Duodenal mucosa (tissue), 2 donors: ENCODE results near the gene MYLK.

ENCODE experiments used
- H3K27ac ChIP-seq: one replicate; pipeline ENCODE4 v1.7.0; 2013; ENCODE audit warnings: low read depth, low read length
- H3K27me3 ChIP-seq, 2 donors: one replicate each; pipeline ENCODE4 v1.7.0; 2013; ENCODE audit warnings: low read length in 2 of 2, control low read depth in 1 of 2; ENCODE audit not compliant: insufficient read depth in 2 of 2, control insufficient read depth in 1 of 2
- H3K36me3 ChIP-seq, 2 donors: one replicate each; pipeline ENCODE4 v1.7.0; 2013; ENCODE audit warnings: low read length in 2 of 2, control low read depth in 1 of 2; ENCODE audit not compliant: insufficient read depth in 2 of 2, control insufficient read depth in 1 of 2
- H3K4me1 ChIP-seq, 2 donors: one replicate each; pipeline ENCODE4 v1.7.0; 2013; ENCODE audit warnings: low read length in 2 of 2, control low read depth in 1 of 2; ENCODE audit not compliant: insufficient read depth in 2 of 2, control insufficient read depth in 1 of 2
- H3K4me3 ChIP-seq, 2 donors: one replicate each; pipeline ENCODE4 v1.7.0; 2013; ENCODE audit warnings: low read length in 2 of 2, low read depth in 1 of 2
- H3K9ac ChIP-seq, 2 donors: one replicate each; pipeline ENCODE4 v1.7.0; 2013; ENCODE audit warnings: low read length in 2 of 2, low read depth in 1 of 2
- H3K9me3 ChIP-seq, 2 donors: one replicate each; pipeline ENCODE4 v1.7.0; 2013; ENCODE audit warnings: low read length in 2 of 2, control low read depth in 1 of 2; ENCODE audit not compliant: control insufficient read depth in 1 of 2

MYLK gene

DNA sequence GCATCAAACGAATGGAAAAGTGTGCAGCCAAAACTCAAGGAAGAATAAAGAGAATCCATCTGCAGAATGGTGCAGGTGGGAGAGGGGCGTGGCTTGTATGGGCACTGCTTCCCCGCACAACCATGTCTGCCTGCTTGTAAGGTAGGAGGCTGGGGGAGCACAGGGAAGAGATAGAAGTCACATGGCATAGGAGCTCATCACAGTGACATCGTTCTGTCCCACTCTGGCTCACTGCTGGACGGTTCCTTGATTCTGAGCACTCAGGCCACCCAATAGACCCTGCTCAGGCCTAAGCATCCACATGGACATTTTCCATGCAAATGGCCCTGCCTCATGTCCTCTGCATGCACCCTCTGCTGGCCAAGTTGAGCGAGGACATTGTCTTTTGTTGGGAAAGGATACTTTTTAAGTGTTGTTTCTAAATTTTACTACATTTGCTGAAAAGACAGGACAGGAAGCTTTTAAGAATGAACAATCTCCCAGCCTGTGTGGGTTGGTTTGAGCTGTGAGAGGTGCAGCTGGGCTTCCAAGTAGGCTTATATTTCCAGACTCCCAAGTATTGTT lies 3.1 kb downstream of the MYLK start:
- H3K9me3 ChIP-seq = no peaks in the 10 kb centered on the region
- no peak overlapping the region for H3K4me3 ChIP-seq
- no peak overlapping the region for H3K27ac ChIP-seq
- H3K4me1 ChIP-seq = peaks cover 0 to 10% of the 10 kb centered on the region in 2 donors
- H3K9ac ChIP-seq = no peak overlapping the region
- no peaks in the 10 kb centered on the region for H3K36me3 ChIP-seq
- H3K27me3 ChIP-seq = peaks cover 8 to 19% of the 10 kb centered on the region in 2 donors

DNA sequence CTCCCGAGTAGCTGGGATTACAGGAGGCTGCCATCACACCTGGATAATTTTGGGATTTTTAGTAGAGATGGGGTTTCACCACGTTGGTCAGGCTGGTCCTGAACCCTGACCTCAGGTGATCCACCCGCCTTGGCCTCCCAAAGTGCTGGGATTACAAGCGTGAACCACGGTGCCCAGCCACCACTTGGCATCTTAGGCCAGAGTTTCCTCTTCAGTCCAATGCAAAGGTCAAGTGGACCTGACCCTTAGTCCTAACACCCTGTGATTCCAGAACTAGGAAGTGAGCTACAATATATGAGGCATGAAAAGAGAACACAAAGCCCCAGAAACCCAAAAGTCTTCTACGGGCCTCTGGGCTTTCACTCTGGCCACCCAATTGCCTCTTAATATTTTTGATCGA lies 5.3 kb downstream of the MYLK start:
- Histone ChIP-seq H3K4me1 (peaks cover 0 to 6% of the 10 kb centered on the region in 2 donors), H3K9me3 (no peaks in the 10 kb centered on the region), H3K9ac (no peak overlapping the region), H3K27ac (no peak overlapping the region), H3K4me3 (no peak overlapping the region), H3K36me3 (no peaks in the 10 kb centered on the region), H3K27me3 (peaks cover 4 to 14% of the 10 kb centered on the region in 2 donors)

DNA sequence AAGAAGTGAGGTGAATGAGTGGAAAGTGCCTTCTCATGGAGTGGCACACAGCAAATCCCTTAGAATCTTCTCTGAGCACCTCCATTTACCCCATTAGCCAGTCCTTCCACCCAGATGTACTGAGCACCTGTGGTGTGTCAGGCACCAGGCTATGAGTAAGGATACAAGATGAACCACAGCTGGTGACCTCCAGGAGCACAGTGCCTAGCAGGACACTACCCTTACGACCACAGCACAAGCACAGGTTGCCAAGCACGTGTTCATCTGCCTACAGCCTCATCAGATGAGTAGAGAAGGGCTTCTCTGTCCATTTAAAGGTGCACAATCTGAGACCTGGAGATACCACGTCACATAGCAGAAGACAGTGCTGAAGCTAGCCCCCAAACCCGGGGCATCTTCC lies 6.2 kb downstream of the MYLK start:
- no peaks in the 10 kb centered on the region for H3K9me3 ChIP-seq
- no peak overlapping the region for H3K4me3 ChIP-seq
- no peak overlapping the region for H3K9ac ChIP-seq
- H3K27me3 ChIP-seq = peaks cover 4 to 7% of the 10 kb centered on the region in 2 donors
- no peaks in the 10 kb centered on the region for H3K4me1 ChIP-seq
- H3K36me3 ChIP-seq = no peaks in the 10 kb centered on the region
- H3K27ac ChIP-seq = no peak overlapping the region

DNA sequence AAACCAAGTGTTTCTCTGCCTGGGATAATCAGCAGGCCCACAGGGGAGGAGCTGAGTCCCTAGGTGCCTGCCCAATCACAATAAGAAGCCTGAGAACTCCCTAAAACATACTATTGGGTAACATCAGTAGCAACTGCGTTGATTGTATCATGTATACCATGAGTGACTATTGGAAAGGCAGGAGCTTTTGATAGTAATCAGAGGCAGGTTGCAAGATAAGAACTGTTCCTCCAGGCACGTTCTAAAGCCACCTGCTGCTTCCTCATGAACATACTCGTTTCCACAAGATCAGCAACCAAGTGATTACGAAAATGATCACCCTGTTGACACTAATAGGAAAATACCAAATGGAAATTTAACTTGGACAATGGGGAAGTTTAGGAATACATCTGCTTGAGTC lies 6.7 kb downstream of the MYLK start:
- H3K27me3 ChIP-seq = peaks cover 2% of the 10 kb centered on the region in 2 donors
- H3K36me3 ChIP-seq = no peaks in the 10 kb centered on the region
- H3K9me3 ChIP-seq = no peaks in the 10 kb centered on the region
- no peak overlapping the region for H3K4me3 ChIP-seq
- H3K4me1 ChIP-seq = no peaks in the 10 kb centered on the region
- H3K9ac ChIP-seq = no peak overlapping the region
- no peak overlapping the region for H3K27ac ChIP-seq

DNA sequence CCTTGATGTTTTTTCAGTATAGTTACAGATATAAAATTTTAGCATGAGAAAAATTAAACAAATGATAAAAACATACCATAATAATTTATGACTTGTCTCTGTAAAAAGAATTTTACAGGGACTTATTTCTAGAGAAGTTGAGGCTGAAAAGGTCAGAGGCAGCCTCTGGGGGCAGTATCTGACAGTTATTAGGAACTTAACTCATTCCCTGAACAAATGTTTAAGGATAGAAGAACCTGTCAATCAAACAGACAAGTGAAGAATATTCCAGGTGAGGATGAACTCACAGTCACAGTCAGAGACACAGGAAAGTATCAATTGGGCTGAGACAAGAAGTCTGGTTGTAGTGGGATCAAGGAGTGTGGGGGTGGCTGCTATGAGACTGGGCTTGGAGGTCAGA lies 7.3 kb downstream of the MYLK start:
- H3K4me1 ChIP-seq = no peaks in the 10 kb centered on the region
- no peak overlapping the region for H3K9ac ChIP-seq
- no peak overlapping the region for H3K4me3 ChIP-seq
- H3K9me3 ChIP-seq = no peaks in the 10 kb centered on the region
- no peaks in the 10 kb centered on the region for H3K27me3 ChIP-seq
- H3K27ac ChIP-seq = no peak overlapping the region
- H3K36me3 ChIP-seq = no peaks in the 10 kb centered on the region

DNA sequence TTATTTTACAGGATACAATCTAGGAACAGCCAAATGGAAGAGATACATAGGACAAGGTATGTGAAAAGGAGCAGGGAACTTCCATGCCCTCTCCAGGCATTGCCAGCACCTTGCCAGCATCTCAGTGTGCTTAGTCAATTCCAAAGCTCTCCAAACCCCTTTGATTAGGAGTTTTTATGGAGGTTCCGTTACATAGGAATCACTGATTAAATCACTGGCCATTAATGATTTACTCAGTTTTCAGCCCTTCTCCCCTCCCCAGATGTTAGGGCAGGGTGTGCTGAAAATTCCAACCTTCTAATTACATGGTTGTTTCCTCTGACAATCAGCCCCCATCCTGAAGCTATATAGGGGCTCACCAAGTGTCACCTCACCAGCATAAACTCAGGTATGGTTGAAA lies 11.5 kb downstream of the MYLK start:
- H3K36me3 ChIP-seq = no peaks in the 10 kb centered on the region
- H3K4me1 ChIP-seq = no peaks in the 10 kb centered on the region
- H3K9me3 ChIP-seq = no peaks in the 10 kb centered on the region
- no peak overlapping the region for H3K4me3 ChIP-seq
- H3K9ac ChIP-seq = no peak overlapping the region
- H3K27me3 ChIP-seq = no peaks in the 10 kb centered on the region
- H3K27ac ChIP-seq = no peak overlapping the region

DNA sequence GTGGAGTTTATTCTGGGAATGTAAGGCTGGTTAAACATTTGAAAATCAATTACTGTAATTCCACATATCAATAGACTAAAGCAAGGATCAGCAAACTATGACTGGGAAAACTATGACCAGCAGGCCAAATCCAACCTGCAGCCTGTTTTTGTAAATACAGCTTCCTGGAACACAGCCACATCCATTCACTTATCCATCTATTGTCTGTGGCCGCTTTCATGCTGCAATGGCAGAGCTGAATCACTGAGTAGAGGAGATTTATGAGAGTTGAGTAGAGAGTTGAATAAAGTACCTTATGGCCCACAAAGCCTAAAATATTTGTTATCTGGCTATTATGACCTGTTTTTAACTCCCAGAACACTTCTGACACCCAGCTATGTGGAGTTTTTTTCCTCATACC lies 12.2 kb downstream of the MYLK start:
- H3K4me1 ChIP-seq = no peaks in the 10 kb centered on the region
- H3K4me3 ChIP-seq = no peak overlapping the region
- no peaks in the 10 kb centered on the region for H3K9me3 ChIP-seq
- no peaks in the 10 kb centered on the region for H3K27me3 ChIP-seq
- no peak overlapping the region for H3K27ac ChIP-seq
- no peaks in the 10 kb centered on the region for H3K36me3 ChIP-seq
- no peak overlapping the region for H3K9ac ChIP-seq

DNA sequence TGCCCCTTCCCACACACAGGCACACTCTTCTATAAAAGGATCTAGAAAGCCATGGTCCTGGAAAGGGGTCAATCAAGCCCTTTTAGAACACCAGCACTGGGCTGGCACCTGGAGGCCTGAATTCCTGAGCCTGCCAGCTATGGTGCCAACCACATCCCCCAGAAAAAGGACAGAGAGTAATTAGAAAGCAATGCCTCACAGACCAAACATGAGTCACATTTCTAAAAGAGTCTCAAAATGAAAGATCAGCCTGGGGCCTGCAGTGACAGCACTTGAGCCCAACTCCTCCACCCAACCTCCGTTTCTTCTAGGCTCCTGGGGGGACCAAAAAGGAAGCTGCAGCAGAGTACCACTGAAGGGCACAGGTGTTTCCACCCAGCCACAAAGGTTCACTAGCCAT lies 14.1 kb downstream of the MYLK start:
- no peaks in the 10 kb centered on the region for H3K36me3 ChIP-seq
- no peaks in the 10 kb centered on the region for H3K27me3 ChIP-seq
- no peaks in the 10 kb centered on the region for H3K9me3 ChIP-seq
- H3K4me1 ChIP-seq = no peaks in the 10 kb centered on the region
- H3K4me3 ChIP-seq = no peak overlapping the region
- no peak overlapping the region for H3K9ac ChIP-seq
- no peak overlapping the region for H3K27ac ChIP-seq

DNA sequence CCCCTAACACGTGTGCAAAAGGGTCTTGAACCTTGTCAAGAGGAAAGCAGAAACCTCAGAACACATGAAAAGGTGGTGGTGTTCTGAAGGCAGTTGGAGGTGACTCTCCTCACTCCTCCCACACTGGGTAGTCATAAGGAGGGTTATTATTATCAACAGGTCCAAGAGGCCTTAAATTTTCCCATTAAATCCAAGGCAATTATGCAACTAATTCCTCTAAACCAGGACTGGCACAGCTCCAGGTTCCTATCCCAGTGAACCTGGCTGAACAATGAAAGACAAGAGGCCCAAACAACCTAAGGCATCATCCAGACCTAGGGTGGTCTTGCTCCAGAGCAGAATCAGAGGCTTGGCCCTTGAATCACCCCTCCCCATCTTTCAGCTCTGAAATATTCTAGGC lies 15.0 kb downstream of the MYLK start:
- Histone ChIP-seq H3K27me3 (no peaks in the 10 kb centered on the region), H3K4me3 (no peak overlapping the region), H3K9ac (no peak overlapping the region), H3K27ac (no peak overlapping the region), H3K4me1 (no peaks in the 10 kb centered on the region), H3K36me3 (no peaks in the 10 kb centered on the region), H3K9me3 (no peaks in the 10 kb centered on the region)

DNA sequence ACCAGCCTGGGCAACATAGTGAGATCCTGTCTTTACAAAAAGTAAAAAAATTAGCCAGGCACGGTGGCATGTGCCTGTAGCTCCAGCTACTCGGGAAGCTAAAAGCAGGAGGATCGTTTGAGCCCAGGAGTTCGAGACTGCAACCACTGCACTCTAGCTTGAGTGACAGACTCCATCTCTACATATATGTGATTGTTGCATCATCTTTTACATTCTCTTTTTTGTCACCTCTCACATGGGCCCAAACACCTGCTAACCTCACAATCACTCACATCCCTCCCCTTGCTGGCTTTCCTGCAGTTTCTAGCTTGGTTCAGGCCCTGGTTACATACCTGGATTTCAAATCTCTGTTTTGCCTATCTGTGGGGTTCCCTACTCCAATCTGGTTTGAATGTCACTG lies 19.4 kb downstream of the MYLK start:
- Histone ChIP-seq H3K27ac (no peak overlapping the region), H3K36me3 (no peaks in the 10 kb centered on the region), H3K4me1 (no peaks in the 10 kb centered on the region), H3K27me3 (no peaks in the 10 kb centered on the region), H3K9ac (no peak overlapping the region), H3K4me3 (no peak overlapping the region), H3K9me3 (no peaks in the 10 kb centered on the region)

DNA sequence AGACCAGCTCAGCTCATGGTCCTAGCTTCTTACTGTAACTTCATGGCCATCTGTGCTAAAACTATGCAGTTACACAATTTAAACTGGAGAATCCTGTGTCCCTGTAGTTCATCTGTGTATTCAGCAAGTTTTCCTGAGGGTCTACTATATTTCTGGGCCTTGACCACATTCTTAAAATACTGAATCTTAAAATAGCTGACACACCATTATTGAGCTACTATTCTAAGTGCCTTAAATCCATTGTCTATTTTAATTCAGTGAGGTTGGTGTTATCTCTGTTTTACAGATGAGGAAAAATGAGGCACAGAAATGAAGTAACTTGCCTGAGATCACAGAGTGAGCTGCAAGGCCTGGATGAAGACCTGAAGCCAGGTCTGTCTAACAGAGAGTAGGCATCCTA lies 22.0 kb downstream of the MYLK start:
- Histone ChIP-seq H3K9ac (no peak overlapping the region), H3K4me3 (no peak overlapping the region), H3K4me1 (no peaks in the 10 kb centered on the region), H3K9me3 (no peaks in the 10 kb centered on the region), H3K27me3 (no peaks in the 10 kb centered on the region), H3K27ac (no peak overlapping the region), H3K36me3 (no peaks in the 10 kb centered on the region)
